GM12865 (cell line): ENCODE data around the gene KNDC1.

Experiments
- DNase-seq: peaks from one replicate; pipeline ENCODE4 v3.0.0; 2010; ENCODE audit warnings: low read depth
- H3K4me3 ChIP-seq: 2 replicates; pipeline ENCODE4 v1.5.1; 2011; ENCODE audit warnings: mild to moderate bottlenecking, low read depth, low read length, control low read depth
- CTCF ChIP-seq: IDR thresholded peaks from 2 replicates; pipeline ENCODE4 v1.5.1; 2011; ENCODE audit warnings: low read length, control low read depth, low read depth, inconsistent platforms; ENCODE audit not compliant: insufficient read depth; ENCODE audit errors: missing control alignments

The KNDC1 gene

GRCh38 chr10:133224756-133225372, 64.8 kb downstream of the KNDC1 start:
- H3K4me3 ChIP-seq: no peak overlapping the region
- no peak for TF ChIP-seq CTCF
- DNase-seq: no peak

GRCh38 chr10:133225707-133226191, 65.7 kb downstream of the KNDC1 start:
- no peak overlapping the region for H3K4me3 ChIP-seq
- no peak for TF ChIP-seq CTCF
- DNase-seq: no peak

GRCh38 chr10:133226251-133226808, 66.3 kb downstream of the KNDC1 start:
- no peak for TF ChIP-seq CTCF
- DNase-seq: no peak

GRCh38 chr10:133227256-133227655, 67.2 kb downstream of the KNDC1 start:
- no peak overlapping the region for H3K4me3 ChIP-seq
- DNase-seq: no peak
- TF ChIP-seq CTCF: no peak

More at GRCh38 chr10:133226251-133226808, 66.3 kb downstream of the KNDC1 start:
- no peak overlapping the region for H3K4me3 ChIP-seq

DNA sequence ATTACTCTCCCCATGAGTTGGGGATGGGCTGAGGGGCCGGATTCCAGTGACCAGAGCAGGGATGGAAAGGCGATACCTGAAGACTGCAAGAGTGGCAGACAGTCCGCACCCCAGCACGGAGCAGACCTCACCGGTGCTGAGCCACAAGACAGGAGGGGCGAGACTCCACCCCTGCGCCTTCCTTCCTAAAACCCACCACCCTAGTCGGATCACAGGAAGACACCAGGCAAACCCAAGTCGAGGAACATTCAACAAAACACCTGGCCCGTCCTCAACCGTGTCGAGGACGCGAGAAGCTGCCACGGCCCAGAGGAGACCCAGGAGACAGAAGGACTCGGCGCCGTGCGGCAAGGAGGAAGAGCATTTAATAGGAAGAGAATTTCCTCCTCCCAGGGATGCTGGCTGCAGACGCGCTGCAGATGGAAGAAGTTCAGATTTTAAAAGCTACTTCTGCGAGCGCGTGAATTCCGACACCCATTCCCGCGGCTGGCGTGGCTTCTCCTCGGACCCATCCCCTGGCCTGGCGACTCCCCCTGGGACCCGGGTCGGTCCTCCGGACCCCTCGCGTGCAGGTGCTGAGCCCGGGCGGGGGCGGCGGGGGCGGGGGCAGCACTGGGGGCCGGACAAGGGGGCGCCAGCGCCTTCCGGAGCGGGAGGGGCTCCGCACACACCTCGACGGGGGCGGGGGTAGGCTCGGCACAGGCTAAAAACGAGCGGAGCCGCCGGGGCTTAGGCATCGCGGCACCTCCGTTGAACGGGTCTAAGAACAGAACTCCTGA, 69.4 kb downstream of the KNDC1 start:
- no peak for DNase-seq
- H3K4me3 ChIP-seq: no peak overlapping the region
- no peak for TF ChIP-seq CTCF

- no peak for DNase-seq
- TF ChIP-seq CTCF: no peak
- H3K4me3 ChIP-seq: no peak within 1 kb of the TSS
These were observed 70.0 kb downstream of the KNDC1 start, which contains the start of gene UTF1 for GRCh38 chr10:133230044-133230361. TSS of gene UTF1 (plus strand) at chr10:133230217. CDS start at chr10:133230289, 72 bp downstream.
